ENCODE results near the gene ATP6V0A1. TPM values are rescaled to one million over a fixed set of nuclear protein-coding genes. Genes with fewer than 3 reads are reported as not detected.

The ATP6V0A1 gene
- total and polyA plus RNA-seq, 4 donors: 31.5 to 94.6 (median 45.2) TPM

DNA sequence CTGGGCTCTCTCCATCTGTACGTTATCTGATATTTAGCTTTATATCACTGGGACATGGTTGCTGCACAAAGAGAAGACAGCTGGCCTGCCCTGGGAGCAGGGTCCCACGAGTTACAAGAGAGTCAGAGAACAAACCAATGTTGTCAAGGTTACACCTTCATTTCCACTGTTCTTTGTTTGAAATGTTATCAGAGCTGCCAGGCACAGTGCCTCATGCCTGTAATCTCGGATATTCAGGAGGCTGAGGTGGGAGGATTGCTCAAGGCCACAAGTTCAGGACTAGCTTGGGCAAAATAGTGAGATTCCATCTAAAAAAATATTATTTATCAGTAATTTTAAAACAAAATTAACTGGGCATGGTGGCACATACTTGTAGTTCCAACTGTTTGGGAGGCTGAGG lies 34.6 kb downstream of the ATP6V0A1 start:
- no peak for DNase-seq (ENCODE audit: low spot score)
- no peak overlapping the region for H3K27ac ChIP-seq (ENCODE audit: low read depth in 1 of 2, low read length in 2 of 2)
- 74% methylated on average over 3 of the region's 3 CpGs for WGBS
- H3K27me3 ChIP-seq (ENCODE audit: control insufficient read depth in 4 of 4, insufficient read depth in 4 of 4, low read length in 3 of 4): no peaks in the 10 kb centered on the region
- no peaks in the 10 kb centered on the region for H3K4me1 ChIP-seq (ENCODE audit: control insufficient read depth in 4 of 4, insufficient read depth in 4 of 4, low read length in 3 of 4)
- H3K9ac ChIP-seq (ENCODE audit: low read depth in 1 of 2, low read length in 2 of 2): no peak overlapping the region
- no peak overlapping the region for H3K4me3 ChIP-seq (ENCODE audit: low read depth in 1 of 3, low read length in 3 of 3)
- H3K36me3 ChIP-seq (ENCODE audit: control insufficient read depth in 4 of 4, insufficient read depth in 3 of 4, low read depth in 1 of 4, low read length in 3 of 4): peaks cover 22 to 70% (median 42%) of the 10 kb centered on the region in 4 donors
- TF ChIP-seq, protein P1, sequence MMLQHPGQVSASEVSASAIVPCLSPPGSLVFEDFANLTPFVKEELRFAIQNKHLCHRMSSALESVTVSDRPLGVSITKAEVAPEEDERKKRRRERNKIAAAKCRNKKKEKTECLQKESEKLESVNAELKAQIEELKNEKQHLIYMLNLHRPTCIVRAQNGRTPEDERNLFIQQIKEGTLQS (IDR thresholded peaks at IDR 0.05): no peak
- no peak for TF ChIP-seq GABPA (IDR thresholded peaks at IDR 0.05 in 1 of 2, conservative IDR thresholded peaks at IDR 0.05 in 1 of 2)
- TF ChIP-seq TAF1 (conservative IDR thresholded peaks at IDR 0.05): no peak
- TF ChIP-seq NR2F2 (IDR thresholded peaks at IDR 0.05): no peak
- TF ChIP-seq RAD21 (IDR thresholded peaks at IDR 0.05): no peak
- TF ChIP-seq FOXA2 (IDR thresholded peaks at IDR 0.05): no peak
- no peak for TF ChIP-seq HNF4A (conservative IDR thresholded peaks at IDR 0.05)
- TF ChIP-seq FOXA1 (IDR thresholded peaks at IDR 0.05): no peak
- no peak for TF ChIP-seq RXRA (IDR thresholded peaks at IDR 0.05)
- no peak for TF ChIP-seq EGR1 (IDR thresholded peaks at IDR 0.05; ENCODE audit: low read depth in 2 of 2)
- TF ChIP-seq SP1 (IDR thresholded peaks at IDR 0.05): no peak
- no peak for TF ChIP-seq HNF4G (IDR thresholded peaks at IDR 0.05)
- TF ChIP-seq, protein P2, sequence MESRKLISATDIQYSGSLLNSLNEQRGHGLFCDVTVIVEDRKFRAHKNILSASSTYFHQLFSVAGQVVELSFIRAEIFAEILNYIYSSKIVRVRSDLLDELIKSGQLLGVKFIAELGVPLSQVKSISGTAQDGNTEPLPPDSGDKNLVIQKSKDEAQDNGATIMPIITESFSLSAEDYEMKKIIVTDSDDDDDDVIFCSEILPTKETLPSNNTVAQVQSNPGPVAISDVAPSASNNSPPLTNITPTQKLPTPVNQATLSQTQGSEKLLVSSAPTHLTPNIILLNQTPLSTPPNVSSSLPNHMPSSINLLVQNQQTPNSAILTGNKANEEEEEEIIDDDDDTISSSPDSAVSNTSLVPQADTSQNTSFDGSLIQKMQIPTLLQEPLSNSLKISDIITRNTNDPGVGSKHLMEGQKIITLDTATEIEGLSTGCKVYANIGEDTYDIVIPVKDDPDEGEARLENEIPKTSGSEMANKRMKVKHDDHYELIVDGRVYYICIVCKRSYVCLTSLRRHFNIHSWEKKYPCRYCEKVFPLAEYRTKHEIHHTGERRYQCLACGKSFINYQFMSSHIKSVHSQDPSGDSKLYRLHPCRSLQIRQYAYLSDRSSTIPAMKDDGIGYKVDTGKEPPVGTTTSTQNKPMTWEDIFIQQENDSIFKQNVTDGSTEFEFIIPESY (IDR thresholded peaks at IDR 0.05): no peak
- TF ChIP-seq YY1 (IDR thresholded peaks at IDR 0.05): no peak
- H3K9me3 ChIP-seq (ENCODE audit: control insufficient read depth in 4 of 4, low read length in 3 of 4): no peaks in the 10 kb centered on the region

DNA sequence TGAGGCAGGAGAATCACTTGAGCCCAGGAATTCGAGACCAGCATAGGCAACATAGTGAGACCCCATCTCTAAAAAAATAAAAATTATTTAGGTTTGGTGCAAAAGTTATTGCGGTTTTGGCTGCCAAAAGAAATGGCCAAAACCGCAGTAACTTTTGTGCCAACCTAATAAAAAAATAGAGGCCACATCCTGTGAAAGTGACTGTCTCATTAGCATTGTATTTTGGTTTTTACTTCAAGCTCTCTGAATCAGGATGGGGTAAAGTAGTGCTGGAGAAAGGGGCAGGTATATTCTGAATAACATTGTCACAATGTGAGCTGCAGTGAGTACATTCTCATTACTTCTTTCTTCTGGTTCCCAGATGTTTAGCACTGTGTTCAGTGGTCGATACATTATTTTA lies 36.0 kb downstream of the ATP6V0A1 start:
- H3K9ac ChIP-seq (ENCODE audit: low read depth in 1 of 2, low read length in 2 of 2): no peak overlapping the region
- no peaks in the 10 kb centered on the region for H3K4me1 ChIP-seq (ENCODE audit: control insufficient read depth in 4 of 4, insufficient read depth in 4 of 4, low read length in 3 of 4)
- TF ChIP-seq, protein P2 (IDR thresholded peaks at IDR 0.05): no peak
- no peak for TF ChIP-seq JUND (IDR thresholded peaks at IDR 0.05)
- TF ChIP-seq TAF1 (conservative IDR thresholded peaks at IDR 0.05): no peak
- TF ChIP-seq HNF4G (IDR thresholded peaks at IDR 0.05): no peak
- TF ChIP-seq YY1 (IDR thresholded peaks at IDR 0.05): no peak
- TF ChIP-seq, protein P1 (IDR thresholded peaks at IDR 0.05): no peak
- no peak for TF ChIP-seq EGR1 (IDR thresholded peaks at IDR 0.05; ENCODE audit: low read depth in 2 of 2)
- TF ChIP-seq RAD21 (IDR thresholded peaks at IDR 0.05): no peak
- no peak for TF ChIP-seq GABPA (IDR thresholded peaks at IDR 0.05 in 1 of 2, conservative IDR thresholded peaks at IDR 0.05 in 1 of 2)
- TF ChIP-seq, protein P3, sequence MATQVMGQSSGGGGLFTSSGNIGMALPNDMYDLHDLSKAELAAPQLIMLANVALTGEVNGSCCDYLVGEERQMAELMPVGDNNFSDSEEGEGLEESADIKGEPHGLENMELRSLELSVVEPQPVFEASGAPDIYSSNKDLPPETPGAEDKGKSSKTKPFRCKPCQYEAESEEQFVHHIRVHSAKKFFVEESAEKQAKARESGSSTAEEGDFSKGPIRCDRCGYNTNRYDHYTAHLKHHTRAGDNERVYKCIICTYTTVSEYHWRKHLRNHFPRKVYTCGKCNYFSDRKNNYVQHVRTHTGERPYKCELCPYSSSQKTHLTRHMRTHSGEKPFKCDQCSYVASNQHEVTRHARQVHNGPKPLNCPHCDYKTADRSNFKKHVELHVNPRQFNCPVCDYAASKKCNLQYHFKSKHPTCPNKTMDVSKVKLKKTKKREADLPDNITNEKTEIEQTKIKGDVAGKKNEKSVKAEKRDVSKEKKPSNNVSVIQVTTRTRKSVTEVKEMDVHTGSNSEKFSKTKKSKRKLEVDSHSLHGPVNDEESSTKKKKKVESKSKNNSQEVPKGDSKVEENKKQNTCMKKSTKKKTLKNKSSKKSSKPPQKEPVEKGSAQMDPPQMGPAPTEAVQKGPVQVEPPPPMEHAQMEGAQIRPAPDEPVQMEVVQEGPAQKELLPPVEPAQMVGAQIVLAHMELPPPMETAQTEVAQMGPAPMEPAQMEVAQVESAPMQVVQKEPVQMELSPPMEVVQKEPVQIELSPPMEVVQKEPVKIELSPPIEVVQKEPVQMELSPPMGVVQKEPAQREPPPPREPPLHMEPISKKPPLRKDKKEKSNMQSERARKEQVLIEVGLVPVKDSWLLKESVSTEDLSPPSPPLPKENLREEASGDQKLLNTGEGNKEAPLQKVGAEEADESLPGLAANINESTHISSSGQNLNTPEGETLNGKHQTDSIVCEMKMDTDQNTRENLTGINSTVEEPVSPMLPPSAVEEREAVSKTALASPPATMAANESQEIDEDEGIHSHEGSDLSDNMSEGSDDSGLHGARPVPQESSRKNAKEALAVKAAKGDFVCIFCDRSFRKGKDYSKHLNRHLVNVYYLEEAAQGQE (IDR thresholded peaks at IDR 0.05): no peak
- TF ChIP-seq SP1 (IDR thresholded peaks at IDR 0.05): no peak
- TF ChIP-seq FOXA2 (IDR thresholded peaks at IDR 0.05): no peak
- H3K4me3 ChIP-seq (ENCODE audit: low read depth in 1 of 3, low read length in 3 of 3): no peak overlapping the region
- no peak overlapping the region for H3K27ac ChIP-seq (ENCODE audit: low read depth in 1 of 2, low read length in 2 of 2)
- WGBS: 64% methylated on average over 4 of the region's 4 CpGs
- H3K27me3 ChIP-seq (ENCODE audit: control insufficient read depth in 4 of 4, insufficient read depth in 4 of 4, low read length in 3 of 4): no peaks in the 10 kb centered on the region
- H3K36me3 ChIP-seq (ENCODE audit: control insufficient read depth in 4 of 4, insufficient read depth in 3 of 4, low read depth in 1 of 4, low read length in 3 of 4): peaks cover 18 to 66% (median 40%) of the 10 kb centered on the region in 4 donors
- H3K9me3 ChIP-seq (ENCODE audit: control insufficient read depth in 4 of 4, low read length in 3 of 4): no peaks in the 10 kb centered on the region
- DNase-seq (ENCODE audit: low spot score): no peak
